GM04504 (cell line): ENCODE results near the gene CHN1.

Experiments used
- DNase-seq: peaks from one replicate; pipeline ENCODE4 v3.0.0-alpha.2; 2012; ENCODE audit warnings: low read depth

CHN1 gene

DNA sequence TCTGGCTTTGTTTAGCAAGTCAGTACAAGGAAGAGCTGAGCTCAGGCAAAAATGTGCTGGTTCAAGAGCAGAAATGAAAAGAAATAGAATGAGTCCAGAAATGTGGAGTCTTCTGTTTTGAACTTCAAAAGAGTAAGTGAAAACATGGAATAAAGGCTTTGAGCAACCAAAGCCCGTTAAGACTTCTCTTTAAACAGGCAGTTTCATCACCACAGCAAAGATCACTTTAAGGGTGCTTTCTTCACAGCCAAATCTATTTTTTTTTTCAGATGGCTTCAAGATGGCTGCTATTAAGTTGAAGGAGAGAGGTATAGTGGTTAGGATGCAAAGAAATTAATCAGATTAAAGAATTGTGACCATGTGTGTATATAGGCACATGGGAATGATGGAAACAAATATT, 238.9 kb downstream of the CHN1 start:
- DNase-seq = no peak

GRCh38 chr2:174765576-174765975, 239.6 kb downstream of the CHN1 start:
- no peak for DNase-seq

DNA sequence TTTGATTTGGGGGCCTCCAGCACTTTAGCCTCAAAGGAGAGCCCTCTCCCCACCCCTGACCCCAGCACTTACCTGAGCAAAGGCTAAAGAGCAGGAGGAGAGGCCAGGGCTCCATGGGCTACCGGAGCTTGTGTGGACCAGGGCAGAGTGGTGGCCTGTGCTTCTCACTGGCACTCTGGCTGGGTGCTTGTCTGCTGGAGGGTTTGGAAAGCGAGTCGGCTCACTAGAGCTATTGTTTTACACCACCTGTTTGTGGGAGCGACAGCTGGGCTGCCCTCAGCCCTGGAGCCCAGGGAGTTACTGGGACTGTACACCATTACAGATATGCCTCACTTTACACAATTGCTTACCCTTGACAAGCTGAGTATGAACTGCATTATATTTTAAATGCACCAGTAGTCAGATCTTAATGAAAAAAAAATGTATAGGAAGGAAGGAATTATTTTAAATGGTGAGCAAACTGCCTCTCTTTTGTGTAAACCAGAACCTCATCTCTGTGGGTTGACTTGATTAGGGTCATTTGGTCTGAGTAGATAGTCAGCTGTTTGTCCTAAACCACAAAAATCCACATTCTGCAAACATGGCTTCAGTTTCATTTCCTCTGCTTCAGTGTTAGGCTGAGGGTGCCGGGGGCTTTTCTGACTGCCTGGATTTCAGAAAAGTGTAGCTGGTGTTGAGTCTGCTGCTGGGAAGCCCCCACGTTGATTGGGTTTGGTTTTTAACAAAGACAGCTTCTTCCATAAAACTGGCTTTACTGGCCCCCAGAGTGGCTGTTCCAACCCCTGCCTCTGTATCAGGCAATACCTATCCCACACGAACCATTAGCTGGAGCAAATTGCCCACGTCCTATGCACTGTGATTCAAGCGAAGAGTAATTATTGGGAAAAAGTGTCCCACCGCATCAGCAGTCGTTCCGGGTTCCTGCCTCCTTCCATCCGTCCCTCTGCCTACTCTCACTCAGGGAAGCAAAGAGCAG, 240.6 kb downstream of the CHN1 start, which contains the start of gene CHRNA1:
CHRNA1 (minus strand) TSS at position 193 of the 976 bp plus-strand sequence; CDS start at position 115, 78 bp downstream.
- no peak for DNase-seq

DNA sequence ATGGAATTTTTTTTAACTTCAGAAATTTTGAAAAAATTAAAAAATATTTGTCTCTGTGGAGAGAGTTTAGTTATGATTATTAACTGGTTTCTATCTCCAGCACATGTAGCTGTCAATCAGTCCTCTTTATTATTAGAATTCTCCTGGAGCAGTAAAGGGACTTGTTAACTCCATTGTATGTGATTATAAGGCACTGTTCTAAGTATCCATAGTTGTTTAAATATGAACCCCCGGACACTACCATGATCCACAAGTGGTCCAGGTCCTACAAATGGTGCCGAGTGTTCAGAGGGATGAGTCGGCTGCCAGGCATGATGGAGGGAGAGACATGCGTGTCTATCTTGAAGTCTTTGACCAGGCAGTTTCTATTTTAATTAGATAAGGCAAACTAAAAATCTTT, 241.4 kb downstream of the CHN1 start:
- DNase-seq = no peak

- no peak for DNase-seq
Observed at GRCh38 chr2:174762464-174762863, 242.7 kb downstream of the CHN1 start.

GRCh38 chr2:174761837-174762236, 243.3 kb downstream of the CHN1 start:
- DNase-seq = no peak

GRCh38 chr2:174760845-174761473, 244.2 kb downstream of the CHN1 start:
- no peak for DNase-seq

DNA sequence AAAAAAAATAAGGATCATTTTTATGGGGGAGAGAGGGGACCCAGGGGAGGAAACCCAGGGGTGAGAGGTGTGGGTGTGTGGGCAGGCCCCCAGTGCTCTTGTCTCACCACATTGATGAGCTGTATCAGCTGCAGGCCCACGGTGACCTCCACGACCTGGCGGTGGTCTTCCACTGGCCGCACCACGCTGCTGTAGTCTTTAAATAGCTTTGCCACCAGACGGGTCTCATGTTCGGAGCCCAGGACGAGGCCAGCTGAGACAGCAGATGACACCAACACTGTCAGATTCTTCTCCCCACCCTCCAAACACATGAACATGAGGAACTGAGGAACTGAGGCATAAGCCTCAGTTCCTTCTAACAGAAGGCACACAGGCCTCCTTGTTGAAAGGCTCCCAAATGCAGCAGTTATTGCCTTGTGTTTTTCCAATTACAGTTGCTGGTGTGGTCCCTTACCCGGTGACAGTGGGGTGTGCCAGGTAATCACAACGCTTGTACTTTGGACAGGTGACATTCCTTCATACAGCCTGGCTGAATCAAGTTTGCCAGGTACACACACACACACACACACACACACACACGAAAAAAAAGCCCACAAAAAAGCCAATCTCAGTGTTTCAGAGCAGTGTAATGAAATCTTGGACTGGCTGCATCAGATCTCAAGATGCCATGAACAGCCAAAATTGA, 245.7 kb downstream of the CHN1 start:
- DNase-seq = no peak

DNA sequence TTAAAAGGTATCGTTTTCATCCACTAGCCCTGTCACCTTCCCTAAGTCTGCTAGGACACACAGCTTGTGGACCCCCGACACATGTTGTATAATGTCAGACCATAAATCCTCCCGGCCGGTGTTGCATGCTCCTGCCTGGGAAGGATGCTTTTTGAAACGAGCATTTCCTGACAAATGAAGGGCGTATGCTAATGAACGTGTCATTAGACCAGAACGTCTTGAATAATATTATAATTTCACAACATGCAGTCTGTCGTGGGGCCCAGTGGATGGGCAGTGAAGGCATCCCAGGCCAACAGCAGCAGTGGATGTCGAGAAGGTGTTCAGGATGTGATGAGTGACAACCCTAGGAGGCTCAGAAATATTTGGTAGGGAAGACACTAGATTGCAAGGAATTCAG, 248.4 kb downstream of the CHN1 start:
- no peak for DNase-seq

- DNase-seq = no peak
Observed at GRCh38 chr2:174753038-174753633, 252.0 kb downstream of the CHN1 start.

DNA sequence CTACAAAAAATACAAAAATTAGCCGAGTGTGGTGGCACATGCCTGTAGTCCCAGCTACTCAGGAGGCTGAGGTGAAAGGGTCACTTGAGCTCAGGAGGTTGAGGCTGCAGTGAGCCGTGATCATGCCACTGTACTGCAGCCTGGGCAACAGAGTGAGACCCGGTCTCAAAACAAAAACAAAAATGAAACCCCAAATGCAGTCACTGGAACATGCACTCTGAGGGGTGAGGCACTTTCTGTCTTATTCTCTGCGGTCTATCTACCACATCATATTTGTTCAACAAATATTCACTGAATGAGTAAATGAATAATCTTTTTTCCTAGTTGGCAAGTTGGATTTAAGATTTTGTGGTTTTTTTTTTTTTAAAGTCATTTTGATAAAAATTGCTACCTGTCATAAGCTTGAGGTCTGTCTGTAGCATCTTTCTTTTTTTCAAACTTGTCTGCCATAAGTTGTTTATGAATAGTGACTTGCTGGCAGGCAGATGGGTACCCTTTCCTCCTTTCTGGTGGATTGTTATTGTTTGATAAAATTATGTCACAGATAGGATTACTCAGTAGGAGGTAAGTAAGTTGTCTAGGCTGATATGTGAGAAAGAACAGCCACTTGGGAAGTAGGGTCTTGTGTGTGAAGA, 252.7 kb downstream of the CHN1 start:
- DNase-seq = no peak

DNA sequence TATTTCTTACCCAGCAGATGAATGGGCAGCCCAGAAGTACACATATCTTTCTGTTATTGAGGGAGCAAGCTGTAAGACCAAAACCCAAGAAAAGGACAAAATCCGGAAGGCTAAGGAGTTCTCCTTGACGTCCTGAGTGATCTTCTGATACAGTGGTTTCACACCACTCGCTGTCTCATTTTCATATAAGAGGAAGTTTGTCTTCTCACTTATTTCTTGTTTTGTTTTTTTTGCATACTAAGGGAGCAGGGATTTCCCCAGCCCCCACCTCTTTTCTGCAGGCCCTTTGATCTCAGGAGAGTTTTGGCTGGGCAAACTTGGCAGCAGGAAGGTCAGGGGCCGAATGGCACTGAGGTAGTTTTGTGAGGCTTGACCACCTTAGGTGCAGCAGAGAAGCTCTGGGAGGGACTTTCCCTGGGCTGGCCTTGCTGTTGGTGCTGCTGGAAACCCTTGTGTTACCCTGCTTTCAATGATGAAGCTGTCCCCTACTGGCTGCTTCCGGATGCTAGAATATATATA, 254.2 kb downstream of the CHN1 start:
- DNase-seq = no peak

DNA sequence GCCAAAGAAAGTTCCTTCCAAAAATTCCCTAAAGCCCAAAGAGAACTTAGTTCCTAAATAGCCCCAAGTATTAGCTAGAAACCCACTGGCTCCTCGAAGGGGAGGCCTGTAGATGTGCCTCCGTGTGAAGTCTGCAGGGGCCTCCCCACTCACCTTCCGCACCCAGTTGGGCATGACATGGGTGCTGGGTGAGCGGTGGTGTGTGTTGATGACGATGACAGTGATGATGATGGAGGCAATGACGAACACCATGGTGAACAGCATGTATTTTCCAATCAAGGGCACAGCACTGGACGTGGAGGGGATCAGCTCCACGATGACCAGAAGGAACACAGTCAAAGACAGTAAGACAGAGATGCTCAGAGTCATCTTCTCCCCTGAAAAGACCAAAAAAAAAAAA, 255.4 kb downstream of the CHN1 start:
- no peak for DNase-seq

GRCh38 chr2:174748948-174749347, 256.2 kb downstream of the CHN1 start:
- no peak for DNase-seq
